CD4-positive, CD25-positive, alpha-beta regulatory T cell (primary cell): Measurements from ENCODE around the gene KRTAP10-4. TPM values are rescaled to one million over a fixed set of nuclear protein-coding genes. Genes with fewer than 3 reads are reported as not detected.

ENCODE experiments used
- ATAC-seq, 2 donors: fragments of 150-1000 bp; cut with Tn5 transposase; one replicate each; pipeline ENCODE4 v1.10.0; 2021; ENCODE audit warnings: low read depth in 2 of 2, moderate number of reproducible peaks in 2 of 2, moderate library complexity in 1 of 2
- DNase-seq, 3 donors: peaks; one replicate each; pipeline versions ENCODE4 v3.0.0 to v3.0.0-alpha.2; 2012 to 2022; ENCODE audit warnings: mixed read lengths in 1 of 3
- H3K27ac ChIP-seq: one replicate; pipeline ENCODE4 v1.7.0; 2013; ENCODE audit warnings: mild to moderate bottlenecking, low read length; ENCODE audit not compliant: insufficient read depth, poor library complexity, severe bottlenecking
- H3K27me3 ChIP-seq: one replicate; pipeline ENCODE4 v1.7.0; 2013; ENCODE audit warnings: low read length; ENCODE audit not compliant: control insufficient read depth, insufficient read depth
- H3K36me3 ChIP-seq: one replicate; pipeline ENCODE4 v1.7.0; 2013; ENCODE audit warnings: mild to moderate bottlenecking, low read length, moderate library complexity; ENCODE audit not compliant: control insufficient read depth, insufficient read depth
- H3K4me1 ChIP-seq: 2 replicates; pipeline ENCODE4 v1.7.0; 2013; ENCODE audit warnings: mild to moderate bottlenecking, low read length; ENCODE audit not compliant: insufficient read depth, control insufficient read depth, poor library complexity, severe bottlenecking
- H3K4me3 ChIP-seq: one replicate; pipeline ENCODE4 v1.7.0; 2013; ENCODE audit warnings: low read depth, mild to moderate bottlenecking, low read length, moderate library complexity
- H3K9me3 ChIP-seq, 2 experiments: 1 replicate in 1 of 2; 2 replicates in 1 of 2; pipeline ENCODE4 v1.7.0; 2013; ENCODE audit warnings: low read length in 2 of 2, mild to moderate bottlenecking in 1 of 2, moderate library complexity in 1 of 2; ENCODE audit not compliant: control insufficient read depth in 2 of 2
- H3K27ac Mint-ChIP-seq, 3 donors: one replicate each; pipeline ENCODE4 v1.8.0; 2020 to 2022; ENCODE audit warnings: mild to moderate bottlenecking in 3 of 3, mixed read lengths in 3 of 3, moderate library complexity in 2 of 3
- H3K27me3 Mint-ChIP-seq: one replicate; pipeline ENCODE4 v1.8.0; 2022; ENCODE audit warnings: mild to moderate bottlenecking, mixed read lengths
- H3K36me3 Mint-ChIP-seq: one replicate; pipeline ENCODE4 v1.8.0; 2020; ENCODE audit warnings: mixed read lengths
- H3K4me1 Mint-ChIP-seq, 4 donors: one replicate each; pipeline ENCODE4 v1.8.0; 2020 to 2022; ENCODE audit warnings: mixed read lengths in 4 of 4, mild to moderate bottlenecking in 1 of 4
- H3K4me3 Mint-ChIP-seq, 4 donors: one replicate each; pipeline ENCODE4 v1.8.0; 2020 to 2022; ENCODE audit warnings: mild to moderate bottlenecking in 4 of 4, mixed read lengths in 4 of 4, moderate library complexity in 3 of 4
- H3K9me3 Mint-ChIP-seq, 7 donors: one replicate each; pipeline ENCODE4 v1.8.0; 2020 to 2022; ENCODE audit warnings: mixed read lengths in 7 of 7, mild to moderate bottlenecking in 3 of 7, moderate library complexity in 2 of 7
- polyA plus RNA-seq, 4 donors: library from polyadenylated mRNA; unstranded; fragments of 300-500 nt; fragmentation: Illumina TruSeq; gene quantifications; one replicate each; pipeline ENCODE4 v1.2.3, GENCODE V29; 2021
- total RNA-seq: library from RNA; stranded (reverse); gene quantifications from one replicate; pipeline ENCODE4 v1.2.3, GENCODE V29; 2022

KRTAP10-4 gene
- total and polyA plus RNA-seq, 5 donors from 2014 or later, result not detected

- peaks cover 5% of the 10 kb centered on the region for H3K4me1 ChIP-seq
- H3K4me3 Mint-ChIP-seq, result no peak overlapping the region
These were observed 1.2 kb downstream of the KRTAP10-4 start for GRCh38 chr21:44574457-44575306.

GRCh38 chr21:44575307-44576024, 1.9 kb downstream of the KRTAP10-4 start:
- peaks cover 6% of the 10 kb centered on the region for H3K36me3 Mint-ChIP-seq
- no peak for ATAC-seq
- Histone ChIP-seq H3K27ac (no peak overlapping the region), H3K27me3 (no peaks in the 10 kb centered on the region), H3K4me3 (no peak overlapping the region), H3K4me1 (peaks cover 5% of the 10 kb centered on the region), H3K36me3 (no peaks in the 10 kb centered on the region), H3K9me3 (peaks cover 11 to 12% of the 10 kb centered on the region in 2 experiments)
- no peak overlapping the region for H3K4me3 Mint-ChIP-seq
- DNase-seq, result no peak
- H3K27me3 Mint-ChIP-seq, result peaks cover 32% of the 10 kb centered on the region
- peaks cover 0 to 5% (median 0%) of the 10 kb centered on the region in 4 donors for H3K4me1 Mint-ChIP-seq
- no peak overlapping the region for H3K27ac Mint-ChIP-seq
- H3K9me3 Mint-ChIP-seq, result peaks cover 0 to 27% (median 4%) of the 10 kb centered on the region in 7 donors

More at GRCh38 chr21:44574457-44575306, 1.2 kb downstream of the KRTAP10-4 start:
- no peak overlapping the region for H3K27ac ChIP-seq
- DNase-seq, result no peak
- Mint-ChIP-seq H3K27me3 (peaks cover 32% of the 10 kb centered on the region), H3K27ac (peak overlapping the region in 1 of 3 donors; percentile 36), H3K36me3 (peaks cover 6% of the 10 kb centered on the region), H3K4me1 (peaks cover 0 to 5% (median 0%) of the 10 kb centered on the region in 4 donors), H3K9me3 (peaks cover 0 to 22% (median 4%) of the 10 kb centered on the region in 7 donors)
- no peak for ATAC-seq
- peaks cover 11 to 12% of the 10 kb centered on the region in 2 experiments for H3K9me3 ChIP-seq
- no peaks in the 10 kb centered on the region for H3K36me3 ChIP-seq
- H3K27me3 ChIP-seq, result no peaks in the 10 kb centered on the region
- no peak overlapping the region for H3K4me3 ChIP-seq

DNA sequence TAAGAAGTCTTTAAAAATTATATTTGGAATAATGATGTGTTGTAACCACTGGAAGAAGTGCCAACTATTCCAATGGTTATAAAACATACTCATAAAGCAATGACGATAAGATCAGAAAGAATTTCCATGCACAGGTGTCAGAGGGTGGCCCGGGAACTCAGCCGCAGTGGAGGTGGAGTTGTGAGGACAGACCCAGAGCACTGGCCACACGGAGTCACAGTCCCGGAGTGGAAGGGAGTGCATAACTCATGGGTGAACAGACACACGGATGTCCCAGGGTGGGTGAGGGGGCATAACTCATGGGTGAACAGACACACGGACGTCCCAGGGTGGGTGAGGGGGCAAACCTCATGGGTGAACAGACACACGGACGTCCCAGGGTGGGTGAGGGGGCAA, 2.5 kb downstream of the KRTAP10-4 start:
- Histone ChIP-seq H3K27me3 (no peaks in the 10 kb centered on the region), H3K4me3 (no peak overlapping the region), H3K36me3 (no peaks in the 10 kb centered on the region), H3K4me1 (peaks cover 5% of the 10 kb centered on the region), H3K27ac (no peak overlapping the region), H3K9me3 (peaks cover 13 to 14% of the 10 kb centered on the region in 2 experiments)
- Mint-ChIP-seq H3K9me3 (peaks cover 0 to 31% (median 4%) of the 10 kb centered on the region in 7 donors), H3K4me3 (no peak overlapping the region), H3K27me3 (peaks cover 34% of the 10 kb centered on the region), H3K36me3 (peaks cover 6% of the 10 kb centered on the region), H3K27ac (no peak overlapping the region), H3K4me1 (peaks cover 0 to 5% (median 0%) of the 10 kb centered on the region in 4 donors)
- DNase-seq, result no peak
- no peak for ATAC-seq

GRCh38 chr21:44578371-44579055, 5.0 kb downstream of the KRTAP10-4 start:
- H3K4me3 Mint-ChIP-seq, result no peak overlapping the region
- H3K4me1 ChIP-seq, result peaks cover 5% of the 10 kb centered on the region
- H3K27me3 Mint-ChIP-seq, result peaks cover 29% of the 10 kb centered on the region
- peaks cover 6% of the 10 kb centered on the region for H3K36me3 Mint-ChIP-seq
- H3K27me3 ChIP-seq, result no peaks in the 10 kb centered on the region
- no peaks in the 10 kb centered on the region for H3K36me3 ChIP-seq
- H3K27ac ChIP-seq, result no peak overlapping the region
- peaks cover 0 to 41% (median 10%) of the 10 kb centered on the region in 7 donors for H3K9me3 Mint-ChIP-seq
- H3K27ac Mint-ChIP-seq, result no peak overlapping the region
- peaks cover 0 to 8% (median under 1%) of the 10 kb centered on the region in 4 donors for H3K4me1 Mint-ChIP-seq
- H3K9me3 ChIP-seq, result peaks cover 21 to 26% of the 10 kb centered on the region in 2 experiments
- H3K4me3 ChIP-seq, result no peak overlapping the region
- no peak for DNase-seq
- no peak for ATAC-seq

GRCh38 chr21:44579056-44579832, 5.7 kb downstream of the KRTAP10-4 start:
- no peak overlapping the region for H3K27ac Mint-ChIP-seq
- peaks cover 0 to 41% (median 10%) of the 10 kb centered on the region in 7 donors for H3K9me3 Mint-ChIP-seq
- Histone ChIP-seq H3K4me1 (peaks cover 5% of the 10 kb centered on the region), H3K4me3 (no peak overlapping the region), H3K27me3 (no peaks in the 10 kb centered on the region), H3K36me3 (no peaks in the 10 kb centered on the region), H3K9me3 (peaks cover 21 to 26% of the 10 kb centered on the region in 2 experiments), H3K27ac (no peak overlapping the region)
- peaks cover 33% of the 10 kb centered on the region for H3K27me3 Mint-ChIP-seq
- H3K4me3 Mint-ChIP-seq, result no peak overlapping the region
- ATAC-seq, result no peak
- peaks cover 6% of the 10 kb centered on the region for H3K36me3 Mint-ChIP-seq
- DNase-seq, result no peak
- peaks cover 6 to 15% (median 8%) of the 10 kb centered on the region in 4 donors for H3K4me1 Mint-ChIP-seq

GRCh38 chr21:44579833-44580144, 6.3 kb downstream of the KRTAP10-4 start:
- H3K4me3 ChIP-seq, result no peak overlapping the region
- Mint-ChIP-seq H3K27ac (peak overlapping the region in 1 of 3 donors; percentile 58), H3K36me3 (peaks cover 6% of the 10 kb centered on the region), H3K4me1 (peaks cover 9 to 17% (median 11%) of the 10 kb centered on the region in 4 donors), H3K27me3 (peaks cover 32% of the 10 kb centered on the region), H3K4me3 (peak overlapping the region in 1 of 4 donors; percentile 65), H3K9me3 (peaks cover 0 to 41% (median 10%) of the 10 kb centered on the region in 7 donors)
- H3K36me3 ChIP-seq, result no peaks in the 10 kb centered on the region
- peaks cover 21 to 26% of the 10 kb centered on the region in 2 experiments for H3K9me3 ChIP-seq
- no peaks in the 10 kb centered on the region for H3K27me3 ChIP-seq
- no peak overlapping the region for H3K27ac ChIP-seq
- peaks cover 2% of the 10 kb centered on the region for H3K4me1 ChIP-seq
- DNase-seq, result no peak
- ATAC-seq, result no peak
